HG02798 (cell line): Measurements from ENCODE around the gene GIGYF2.

Source experiments
- ATAC-seq: cut with Tn5 transposase; IDR thresholded peaks from one replicate; pipeline ENCODE4 v1.9.1; 2021; ENCODE audit warnings: mild to moderate bottlenecking; ENCODE audit not compliant: unreplicated experiment, poor library complexity

GIGYF2 gene, protein sequence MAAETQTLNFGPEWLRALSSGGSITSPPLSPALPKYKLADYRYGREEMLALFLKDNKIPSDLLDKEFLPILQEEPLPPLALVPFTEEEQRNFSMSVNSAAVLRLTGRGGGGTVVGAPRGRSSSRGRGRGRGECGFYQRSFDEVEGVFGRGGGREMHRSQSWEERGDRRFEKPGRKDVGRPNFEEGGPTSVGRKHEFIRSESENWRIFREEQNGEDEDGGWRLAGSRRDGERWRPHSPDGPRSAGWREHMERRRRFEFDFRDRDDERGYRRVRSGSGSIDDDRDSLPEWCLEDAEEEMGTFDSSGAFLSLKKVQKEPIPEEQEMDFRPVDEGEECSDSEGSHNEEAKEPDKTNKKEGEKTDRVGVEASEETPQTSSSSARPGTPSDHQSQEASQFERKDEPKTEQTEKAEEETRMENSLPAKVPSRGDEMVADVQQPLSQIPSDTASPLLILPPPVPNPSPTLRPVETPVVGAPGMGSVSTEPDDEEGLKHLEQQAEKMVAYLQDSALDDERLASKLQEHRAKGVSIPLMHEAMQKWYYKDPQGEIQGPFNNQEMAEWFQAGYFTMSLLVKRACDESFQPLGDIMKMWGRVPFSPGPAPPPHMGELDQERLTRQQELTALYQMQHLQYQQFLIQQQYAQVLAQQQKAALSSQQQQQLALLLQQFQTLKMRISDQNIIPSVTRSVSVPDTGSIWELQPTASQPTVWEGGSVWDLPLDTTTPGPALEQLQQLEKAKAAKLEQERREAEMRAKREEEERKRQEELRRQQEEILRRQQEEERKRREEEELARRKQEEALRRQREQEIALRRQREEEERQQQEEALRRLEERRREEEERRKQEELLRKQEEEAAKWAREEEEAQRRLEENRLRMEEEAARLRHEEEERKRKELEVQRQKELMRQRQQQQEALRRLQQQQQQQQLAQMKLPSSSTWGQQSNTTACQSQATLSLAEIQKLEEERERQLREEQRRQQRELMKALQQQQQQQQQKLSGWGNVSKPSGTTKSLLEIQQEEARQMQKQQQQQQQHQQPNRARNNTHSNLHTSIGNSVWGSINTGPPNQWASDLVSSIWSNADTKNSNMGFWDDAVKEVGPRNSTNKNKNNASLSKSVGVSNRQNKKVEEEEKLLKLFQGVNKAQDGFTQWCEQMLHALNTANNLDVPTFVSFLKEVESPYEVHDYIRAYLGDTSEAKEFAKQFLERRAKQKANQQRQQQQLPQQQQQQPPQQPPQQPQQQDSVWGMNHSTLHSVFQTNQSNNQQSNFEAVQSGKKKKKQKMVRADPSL (N-terminal part only)

DNA sequence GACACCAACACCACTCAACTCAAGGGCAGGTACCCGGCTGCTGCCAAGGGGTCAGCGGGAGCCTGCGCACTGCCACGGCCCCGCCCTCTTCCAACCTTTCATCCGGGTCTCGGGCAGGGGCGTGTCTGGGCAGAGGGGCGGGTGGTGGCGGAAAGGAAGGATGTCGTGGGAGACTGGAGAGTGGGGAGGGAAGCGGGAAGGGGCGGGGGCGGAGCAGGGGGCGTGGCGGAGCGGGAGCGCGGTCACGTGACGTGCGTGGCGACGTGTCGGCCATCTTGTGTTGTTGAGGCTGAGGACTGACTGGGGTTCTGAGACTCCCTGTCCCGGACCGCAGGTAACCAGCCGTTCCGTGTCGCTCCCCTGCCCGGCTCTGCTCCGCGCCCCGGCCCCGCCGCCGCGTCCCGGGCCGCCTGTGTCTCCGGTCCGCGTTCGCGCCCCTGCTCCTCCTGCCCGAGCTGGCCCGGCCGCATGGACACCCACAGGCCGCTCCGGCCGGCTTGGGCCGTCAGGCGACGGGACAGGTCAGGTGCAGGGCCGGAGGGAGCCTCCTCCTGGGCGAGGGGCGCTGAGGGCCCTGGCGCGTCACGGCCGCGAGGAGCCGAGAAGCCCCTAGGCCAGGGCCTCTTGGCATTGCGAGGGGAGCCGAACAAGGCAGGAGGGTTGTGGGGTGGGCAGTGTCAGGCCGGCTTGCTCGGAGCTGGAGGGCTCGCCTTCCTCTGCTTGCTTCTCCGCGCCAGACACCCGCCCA is at the start of gene GIGYF2:
Gene GIGYF2, plus strand, starts transcription at position 273 of the 748 bp plus-strand sequence. CDS start 37,867 bp downstream, outside the sequence.
- peak; percentile 87 for ATAC-seq

DNA sequence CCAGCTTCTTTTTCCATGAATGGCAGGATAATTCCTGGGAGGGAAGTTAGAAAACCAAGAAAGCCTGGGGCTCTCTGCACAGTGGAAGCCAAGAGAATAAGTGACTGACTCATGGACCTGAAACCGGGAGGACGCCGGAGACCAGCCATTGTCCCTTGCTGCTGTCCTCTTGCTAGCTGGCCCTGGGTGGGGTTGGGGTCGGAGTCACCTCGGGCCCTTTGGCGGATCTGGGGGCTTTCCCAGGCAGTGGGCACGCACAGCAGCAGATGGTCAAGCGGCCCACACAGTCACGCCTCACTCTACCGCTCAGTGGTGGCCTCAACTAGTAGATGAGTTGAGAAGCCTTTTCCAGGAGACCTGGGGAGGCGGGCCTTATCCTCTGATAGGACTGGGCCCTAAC is 48.1 kb upstream of the GIGYF2 start:
- ATAC-seq, result no peak

DNA sequence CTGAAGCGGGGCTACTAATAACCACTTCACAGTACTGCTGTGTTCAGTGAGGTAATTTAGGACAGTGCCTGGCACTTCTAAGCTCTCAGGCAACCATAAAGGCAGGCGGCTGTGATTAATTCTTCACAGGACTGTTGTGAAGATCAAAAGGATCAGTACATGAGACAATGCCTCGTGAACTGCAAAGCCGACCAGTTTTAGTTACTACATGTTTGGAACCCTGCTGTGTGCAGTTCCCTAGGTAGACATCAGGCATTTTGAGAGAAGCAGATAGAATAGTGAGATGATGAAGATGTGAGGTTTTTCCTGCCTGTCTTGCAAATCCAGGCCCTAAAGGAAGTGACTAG is 44.7 kb upstream of the GIGYF2 start:
- no peak for ATAC-seq

DNA sequence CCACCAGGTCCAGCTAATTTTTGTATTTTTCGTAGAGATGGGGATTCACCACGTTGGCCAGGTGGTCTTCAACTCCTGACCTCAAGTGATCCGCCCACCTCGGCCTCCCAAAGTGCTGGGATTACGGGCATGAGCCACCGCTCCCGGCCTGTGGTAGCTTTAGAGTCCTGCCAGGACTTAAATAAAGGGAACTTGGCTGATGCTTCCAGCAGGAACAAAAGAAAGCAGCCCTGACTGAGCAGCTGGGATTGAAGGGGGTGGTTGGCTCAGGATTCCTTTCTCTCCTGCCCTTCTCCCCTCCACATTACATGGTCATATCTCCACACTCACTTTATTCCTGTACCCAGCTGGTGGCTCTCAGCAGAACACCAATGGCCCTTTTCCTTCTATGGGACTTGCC is 43.7 kb upstream of the GIGYF2 start:
- no peak for ATAC-seq

DNA sequence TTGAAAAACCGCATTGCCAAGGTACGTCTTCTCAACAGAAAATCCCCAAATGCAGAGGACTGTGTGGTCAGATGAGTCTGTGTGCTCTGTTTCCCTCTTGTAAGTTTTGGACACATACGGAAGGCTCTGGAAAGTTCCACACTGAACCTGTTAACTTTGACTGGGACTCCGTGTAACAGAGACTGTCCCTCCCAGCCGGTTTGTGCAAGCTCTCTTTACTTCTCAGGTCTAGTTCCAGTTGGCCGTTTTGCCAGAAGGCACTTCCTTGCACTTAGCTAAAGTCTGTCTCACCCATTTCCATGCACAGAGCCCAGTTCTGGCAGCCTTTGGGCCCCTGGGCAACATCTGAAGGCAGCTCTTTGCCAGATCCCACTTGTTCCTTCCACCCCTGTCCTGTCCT is 41.7 kb upstream of the GIGYF2 start:
- no peak for ATAC-seq

DNA sequence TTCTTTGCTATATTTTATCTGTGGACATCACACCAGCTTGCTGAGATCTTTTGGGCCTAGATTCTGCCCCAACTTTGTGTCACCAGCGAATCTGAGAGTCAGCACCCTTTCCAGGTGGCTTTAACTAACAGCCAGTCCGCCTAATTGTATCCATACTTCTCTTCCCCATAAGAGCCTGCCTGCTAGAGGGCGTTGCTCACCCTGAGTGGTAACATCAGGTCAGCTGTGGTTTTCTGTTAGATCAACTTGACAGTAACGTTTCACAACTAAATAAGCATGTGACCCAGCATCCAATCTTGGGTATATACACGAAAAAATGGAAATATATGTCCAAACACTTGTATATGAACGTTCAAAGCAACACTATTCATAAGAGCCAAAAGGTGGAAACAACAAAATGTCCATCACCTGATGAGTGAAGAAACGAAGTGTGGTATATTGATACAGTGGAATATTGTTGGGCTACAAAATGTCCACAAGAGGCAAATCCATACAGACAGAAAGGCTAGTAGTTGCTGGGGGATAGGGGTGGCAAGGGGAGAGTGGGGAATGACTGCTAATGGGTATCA is 38.8 kb upstream of the GIGYF2 start:
- no peak for ATAC-seq

DNA sequence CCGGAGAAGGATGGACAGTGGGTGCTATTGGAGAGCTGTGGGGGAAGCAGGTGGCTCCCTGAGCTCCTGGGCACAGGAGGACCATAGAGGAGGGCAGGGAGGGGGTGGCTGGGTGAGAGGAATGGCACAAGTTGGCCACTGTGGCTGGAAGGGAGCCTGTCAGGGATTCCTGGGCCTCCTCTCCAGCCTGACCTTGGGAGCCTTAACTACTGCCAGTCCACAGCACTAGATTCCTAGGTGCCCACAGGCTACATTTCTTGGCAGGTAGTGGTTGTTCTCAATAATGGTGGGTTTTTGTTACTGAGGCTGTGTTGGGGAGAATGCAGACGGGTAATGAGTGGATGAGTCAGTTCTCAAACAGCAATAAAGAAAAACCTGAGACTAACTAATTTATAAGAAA is 37.8 kb upstream of the GIGYF2 start:
- no peak for ATAC-seq

DNA sequence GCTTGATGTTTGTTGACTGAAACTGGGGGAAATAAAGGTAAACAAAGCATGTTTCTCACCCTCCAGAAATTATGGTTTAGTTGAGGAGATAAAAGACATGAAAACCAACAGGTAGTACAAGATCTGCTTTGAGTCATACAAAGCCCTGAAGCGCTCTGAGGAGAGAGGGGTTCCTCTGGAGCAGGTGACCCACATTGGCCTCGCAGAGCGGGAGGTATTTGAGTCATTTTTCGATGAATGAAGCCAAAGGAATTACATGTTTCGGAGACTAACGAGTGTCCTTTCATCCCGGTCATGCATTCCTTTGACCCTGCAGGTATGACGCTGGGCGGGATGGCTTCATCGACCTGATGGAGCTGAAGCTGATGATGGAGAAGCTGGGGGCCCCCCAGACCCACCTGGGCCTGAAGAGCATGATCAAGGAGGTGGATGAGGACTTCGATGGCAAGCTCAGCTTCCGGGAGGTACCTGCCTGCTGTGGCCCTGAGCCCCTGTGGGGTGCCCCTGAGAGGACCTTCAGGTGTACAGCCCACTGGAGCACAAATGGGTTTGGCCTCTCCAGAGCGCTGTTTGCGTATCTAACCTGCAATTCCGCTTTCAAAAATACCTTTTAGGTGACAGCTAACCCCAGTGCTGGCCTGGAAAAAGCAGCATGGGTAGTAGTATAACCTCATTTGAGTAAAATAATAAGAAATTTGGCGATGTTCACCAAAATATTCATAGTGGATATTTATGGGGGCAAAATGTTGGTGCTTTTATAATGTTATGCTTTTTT is 34.5 kb upstream of the GIGYF2 start:
- ATAC-seq, result no peak

DNA sequence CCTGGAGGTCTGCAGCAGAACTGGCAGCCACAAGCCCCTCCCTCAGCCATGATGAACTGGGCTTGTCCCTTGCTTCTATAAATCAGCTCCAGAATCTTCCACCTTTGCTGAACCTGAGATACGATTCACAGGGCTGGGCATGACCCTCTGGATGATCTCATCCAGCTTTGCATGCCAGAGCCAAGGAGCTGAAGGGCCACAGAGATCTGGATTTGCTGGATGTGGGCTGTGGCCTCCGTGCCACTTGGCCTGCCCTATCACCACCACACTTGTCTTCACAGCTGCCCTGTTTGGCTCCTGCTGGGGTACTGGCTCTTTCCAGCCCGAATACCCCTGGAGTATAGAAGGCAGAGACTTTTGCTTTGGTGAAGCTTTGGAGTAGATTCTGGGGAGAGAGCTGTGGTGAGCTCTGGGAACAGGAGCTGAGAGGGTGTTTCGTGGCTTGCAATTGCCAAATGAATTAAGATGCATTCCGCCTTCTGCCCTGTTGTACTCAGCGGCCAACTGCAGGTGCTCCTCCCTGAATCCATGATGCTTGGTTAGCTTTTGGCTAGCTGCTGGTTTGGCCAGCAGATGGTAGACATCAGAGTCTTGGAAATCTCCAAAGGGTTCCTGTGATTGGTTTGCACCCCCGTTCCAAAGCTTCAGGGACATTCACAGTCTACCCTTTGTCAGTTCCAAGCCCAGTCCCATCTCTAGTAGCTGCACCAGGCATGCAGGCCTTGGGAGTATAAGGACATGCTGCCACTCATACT is 30.9 kb upstream of the GIGYF2 start:
- ATAC-seq, result no peak

DNA sequence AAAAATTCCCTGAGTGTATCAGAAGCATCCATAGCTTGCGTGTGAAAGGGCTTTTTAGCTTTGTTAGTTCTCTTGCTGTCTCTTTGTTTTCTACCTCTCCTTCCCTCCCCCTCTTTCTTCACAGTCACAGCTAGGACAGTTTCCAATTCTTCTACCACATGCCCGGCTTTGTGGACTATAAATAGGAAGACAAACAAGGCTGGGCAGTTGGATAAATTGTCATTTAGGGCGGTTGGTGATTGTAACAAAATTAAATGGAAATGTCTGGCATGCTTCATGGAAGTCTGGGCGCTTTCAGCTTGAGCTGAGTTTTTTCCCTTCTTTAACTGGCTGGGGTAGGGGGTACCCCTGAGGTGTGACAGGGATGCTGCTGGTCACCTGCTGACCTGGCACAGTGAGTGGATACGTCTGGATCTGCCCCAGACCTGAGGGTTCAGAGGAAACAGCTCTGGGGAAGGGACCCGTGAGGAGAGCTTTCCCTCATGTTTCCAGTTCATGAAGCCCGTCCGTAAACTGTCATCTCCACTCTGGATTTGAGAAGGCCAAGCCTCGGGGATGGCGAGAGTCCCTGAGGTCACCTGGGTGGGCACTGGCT is 29.0 kb upstream of the GIGYF2 start:
- ATAC-seq, result no peak

DNA sequence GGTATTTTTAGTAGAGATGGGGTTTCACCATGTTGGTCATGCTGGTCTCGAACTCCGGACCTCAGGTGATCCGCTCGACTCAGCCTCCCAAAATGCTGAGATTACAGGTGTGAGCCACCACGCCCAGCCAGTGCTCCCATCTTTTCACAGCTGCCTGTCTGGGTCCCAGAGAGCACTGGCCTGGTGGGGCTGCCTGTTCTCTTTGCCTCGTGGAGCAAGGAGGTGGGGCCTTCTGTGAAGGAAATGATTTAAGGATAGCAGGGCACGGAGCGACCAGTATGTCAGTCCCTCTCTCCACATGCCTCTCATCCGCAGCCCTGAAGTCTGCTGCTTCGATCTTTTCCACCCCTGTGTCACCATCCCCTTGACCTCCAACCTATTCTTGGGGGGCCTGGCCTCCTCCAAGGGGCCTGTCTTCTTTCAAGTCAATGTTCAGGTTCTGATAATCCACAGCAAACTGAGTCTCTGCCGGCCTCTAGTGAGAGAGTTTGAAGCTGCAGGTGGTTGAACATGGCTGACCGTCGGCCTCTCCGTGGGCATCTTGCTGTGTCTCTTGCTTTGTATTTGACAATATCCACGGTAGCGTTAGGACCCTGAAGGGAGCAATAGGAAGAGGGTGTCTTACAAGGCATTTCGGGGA is 28.2 kb upstream of the GIGYF2 start:
- ATAC-seq, result no peak

DNA sequence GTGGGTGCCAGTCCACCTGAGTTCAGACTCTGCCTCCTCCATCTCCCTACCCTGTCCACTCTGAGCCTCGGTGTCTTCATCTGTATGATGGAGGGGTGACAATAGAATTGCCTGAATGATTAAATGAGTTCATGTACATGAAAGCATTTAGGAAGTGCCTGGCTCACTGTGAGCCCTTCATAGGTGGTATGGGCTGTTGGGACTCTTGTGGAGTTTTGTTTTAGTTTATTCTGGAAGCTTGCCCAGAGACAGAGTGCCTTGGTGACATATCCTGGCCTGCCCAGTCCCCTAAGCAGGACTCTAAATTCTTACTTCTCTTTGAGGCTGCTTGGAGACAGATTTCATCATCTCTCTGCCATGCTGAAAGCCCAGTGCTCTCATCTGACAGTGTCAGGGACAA is 24.5 kb upstream of the GIGYF2 start:
- no peak for ATAC-seq

DNA sequence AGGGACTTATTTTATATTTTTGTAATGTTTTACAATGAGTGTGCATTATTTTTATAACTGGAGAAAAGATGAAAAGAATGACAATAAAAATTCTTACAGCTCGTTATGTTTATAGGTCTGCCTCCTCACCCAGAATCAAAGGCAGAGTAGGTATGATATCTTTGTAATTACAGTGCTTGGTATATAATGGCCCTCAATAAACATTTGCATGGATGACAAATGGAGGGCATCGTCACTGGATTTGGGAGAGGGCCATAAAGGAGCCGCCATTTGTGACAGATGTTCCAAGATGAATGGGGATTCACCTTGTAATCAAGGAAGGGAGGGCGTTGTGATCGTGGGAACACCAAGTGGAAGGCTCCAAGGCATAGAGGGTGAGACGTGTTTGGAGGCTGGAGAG is 22.6 kb upstream of the GIGYF2 start:
- ATAC-seq, result no peak

DNA sequence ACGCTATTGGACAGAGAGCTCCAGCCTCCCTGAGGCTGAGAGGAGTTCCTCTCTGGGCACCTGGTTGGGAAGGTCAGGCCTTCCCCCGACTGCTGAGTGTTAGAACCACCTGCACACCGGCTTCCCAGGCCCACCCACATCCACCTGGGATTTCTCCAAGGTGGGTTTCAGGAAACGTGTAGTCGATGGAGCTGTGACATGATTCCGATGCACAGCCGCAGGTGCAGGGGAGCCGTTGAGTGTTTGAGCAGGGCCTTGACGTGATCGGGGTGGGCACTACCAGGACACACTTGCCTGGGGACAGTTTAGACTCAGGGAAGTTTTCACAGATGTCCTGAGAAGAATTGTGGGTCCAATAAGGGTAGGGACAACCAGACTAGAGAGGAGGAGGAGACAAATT is 21.8 kb upstream of the GIGYF2 start:
- no peak for ATAC-seq

DNA sequence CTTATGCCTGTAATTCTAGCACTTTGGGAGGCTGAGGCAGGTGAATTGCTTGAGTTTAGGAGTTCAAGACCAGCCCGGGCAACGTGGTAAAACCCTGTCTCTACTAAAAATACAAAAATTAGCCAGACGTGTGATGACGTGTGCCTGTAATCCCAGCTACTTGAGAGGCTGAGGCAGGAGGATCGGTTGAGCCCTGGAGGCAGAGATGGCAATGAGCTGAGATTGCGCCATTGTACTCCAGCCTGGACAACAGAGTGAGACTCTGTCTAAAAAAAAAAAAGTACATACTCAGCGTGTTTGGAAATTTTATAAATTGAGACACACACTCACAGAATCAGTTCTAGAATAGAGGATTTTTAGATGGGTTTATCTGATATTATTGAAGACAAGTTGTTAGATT is 17.1 kb upstream of the GIGYF2 start:
- no peak for ATAC-seq

DNA sequence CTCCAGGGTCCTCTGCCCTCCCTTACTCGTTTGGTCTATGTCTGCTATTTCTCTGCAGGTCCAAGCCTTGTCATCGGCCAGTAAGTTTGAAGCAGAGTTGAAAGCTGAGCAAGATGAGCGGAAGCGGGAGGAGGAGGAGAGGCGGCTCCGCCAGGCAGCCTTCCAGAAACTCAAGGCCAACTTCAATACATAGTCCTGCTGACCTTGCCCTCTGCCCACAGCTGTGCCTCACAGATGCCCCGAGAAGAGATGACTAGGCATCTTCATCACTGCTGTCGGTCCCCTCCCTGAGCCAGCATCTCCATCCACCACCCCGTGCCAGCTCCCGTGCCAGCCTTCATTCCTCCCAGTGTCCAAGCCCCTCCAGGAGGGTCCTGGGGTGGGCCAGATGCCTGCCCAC is 15.6 kb upstream of the GIGYF2 start:
- no peak for ATAC-seq

DNA sequence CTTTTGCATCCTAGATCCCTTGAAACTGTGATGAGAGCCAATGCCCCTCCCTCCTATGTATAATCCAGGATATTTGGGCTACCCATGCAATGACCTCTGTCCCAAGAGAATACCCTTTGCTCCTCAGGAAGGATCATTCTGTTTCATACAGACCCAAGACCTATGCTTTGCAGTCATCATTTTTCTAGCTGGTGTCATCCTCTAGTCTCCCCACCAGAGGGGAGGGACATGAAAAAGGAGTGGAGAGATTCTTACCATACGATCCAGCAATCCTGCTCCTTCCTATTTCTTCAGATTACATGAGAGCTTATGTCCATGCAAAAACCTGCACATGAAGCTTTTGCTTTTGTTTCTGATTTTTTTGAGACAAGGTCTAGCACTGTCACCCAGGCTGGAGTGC is 13.8 kb upstream of the GIGYF2 start:
- no peak for ATAC-seq
